Common myeloid progenitor, CD34-positive (primary cell): ENCODE measurements around the gene LMBR1L.

Source experiments
- CTCF ChIA-PET: fragments of 350-600 bp; sonication (Branson Sonifier 250); formaldehyde crosslinking; loops from one replicate; lab custom pipeline; 2021; ENCODE audit warnings: antibody characterized with exemption; lab: Charles Lee
- POLR2A ChIA-PET: fragments of 350-600 bp; sonication (Branson Sonifier 250); formaldehyde crosslinking; loops from one replicate; lab custom pipeline; 2021; ENCODE audit warnings: antibody characterized with exemption; lab: Charles Lee
- DNase-seq, 3 donors: peaks; one replicate each; pipeline versions ENCODE4 v3.0.0 to v3.0.0-alpha.2; 2013
- H3K27ac ChIP-seq, 2 experiments: 1 replicate in 1 of 2; 2 replicates in 1 of 2; pipeline ENCODE4 v1.7.0; 2013; ENCODE audit warnings: inconsistent platforms in 2 of 2, low read length in 2 of 2, mild to moderate bottlenecking in 2 of 2, low read depth in 1 of 2, moderate library complexity in 1 of 2; ENCODE audit not compliant: severe bottlenecking in 2 of 2, insufficient read depth in 1 of 2, poor library complexity in 1 of 2
- H3K27me3 ChIP-seq, 5 experiments: replicated peaks in 2 of 5; 1 replicate in 3 of 5; 2 replicates in 2 of 5; pipeline versions ENCODE4 v1.6.1 to v1.7.0; 2013; ENCODE audit warnings: low read length in 4 of 5, mild to moderate bottlenecking in 2 of 5, moderate library complexity in 2 of 5, inconsistent platforms in 1 of 5; ENCODE audit not compliant: insufficient read depth in 5 of 5, control insufficient read depth in 4 of 5
- H3K36me3 ChIP-seq, 4 experiments: 1 replicate in 2 of 4; 2 replicates in 2 of 4; pipeline versions ENCODE4 v1.6.1 to v1.7.0; 2013; ENCODE audit warnings: low read length in 3 of 4, control low read depth in 1 of 4, mild to moderate bottlenecking in 1 of 4; ENCODE audit not compliant: control insufficient read depth in 4 of 4, insufficient read depth in 4 of 4
- H3K4me1 ChIP-seq, 4 experiments: 1 replicate in 3 of 4; 2 replicates in 1 of 4; pipeline versions ENCODE4 v1.6.1 to v1.7.1; 2013; ENCODE audit warnings: low read length in 3 of 4, mild to moderate bottlenecking in 3 of 4, control low read depth in 1 of 4, inconsistent platforms in 1 of 4, moderate library complexity in 1 of 4; ENCODE audit not compliant: control insufficient read depth in 4 of 4, insufficient read depth in 4 of 4; ENCODE audit errors: control extremely low read depth in 1 of 4
- H3K4me3 ChIP-seq, 7 experiments: 1 replicate in 4 of 7; 2 replicates in 3 of 7; pipeline versions ENCODE4 v1.5.1 to v1.7.0; 2013; ENCODE audit warnings: mild to moderate bottlenecking in 7 of 7, low read length in 6 of 7, moderate library complexity in 6 of 7, inconsistent platforms in 2 of 7, low read depth in 2 of 7, control low read depth in 1 of 7; ENCODE audit not compliant: insufficient read depth in 4 of 7, control insufficient read depth in 1 of 7; ENCODE audit errors: extremely low read depth in 1 of 7
- H3K9me3 ChIP-seq, 5 experiments: 1 replicate in 4 of 5; 2 replicates in 1 of 5; pipeline versions ENCODE4 v1.6.1 to v1.7.1; 2013; ENCODE audit warnings: low read length in 4 of 5, mild to moderate bottlenecking in 2 of 5, inconsistent platforms in 1 of 5, low read depth in 1 of 5, moderate library complexity in 1 of 5; ENCODE audit not compliant: control insufficient read depth in 4 of 5, insufficient read depth in 2 of 5; ENCODE audit errors: control extremely low read depth in 1 of 5
- WGBS: methylation state at CpG from one replicate; pipeline ENCODE4 v1.1.5; 2013; ENCODE audit not compliant: insufficient coverage; 5-methylcytosine and 5-hydroxymethylcytosine counted together

The LMBR1L gene

GRCh38 chr12:49089821-49090773 lies 20.6 kb downstream of the LMBR1L start:
- under 1% methylated on average over 83 of the region's 88 CpGs for WGBS
- Histone ChIP-seq H3K36me3 (no peaks in the 10 kb centered on the region), H3K27ac (no peak overlapping the region)

GRCh38 chr12:49088932-49089330 lies 21.7 kb downstream of the LMBR1L start:
- H3K9me3 ChIP-seq, result peaks cover 0 to 3% (median 0%) of the 10 kb centered on the region in 5 experiments
- WGBS, result 49% methylated on average over 6 of the region's 6 CpGs
- POLR2A ChIA-PET, result interaction anchor here (0.8 to 1.6 kb wide), 2 partner anchors 42 to 144 kb away, joined by 3 to 7 read pairs; partner anchors contain the start of gene TUBA1B
- no peak overlapping the region for H3K4me3 ChIP-seq
- H3K36me3 ChIP-seq, result no peaks in the 10 kb centered on the region
- H3K4me1 ChIP-seq, result peaks cover 11 to 56% (median 49%) of the 10 kb centered on the region in 4 experiments
- no peak for DNase-seq
- CTCF ChIA-PET, result interaction anchor here (0.8 to 16.3 kb wide), 20 partner anchors 9 to 172 kb away, joined by 3 to 285 read pairs (median 6); partner anchors contain the start of genes DHH, LMBR1L, RHEBL1 and TUBA1B
- H3K27me3 ChIP-seq, result peaks cover 13 to 56% (median 28%) of the 10 kb centered on the region in 5 experiments
- no peak overlapping the region for H3K27ac ChIP-seq

More at GRCh38 chr12:49089821-49090773, 20.6 kb downstream of the LMBR1L start:
- no peaks in the 10 kb centered on the region for H3K9me3 ChIP-seq
- peaks cover 11 to 64% (median 58%) of the 10 kb centered on the region in 4 experiments for H3K4me1 ChIP-seq
- peak; percentile 71 to 84 (median 77) for DNase-seq
- H3K4me3 ChIP-seq, result peak overlapping the region in 6 of 7 experiments; percentile 31 to 65 (median 52)
- H3K27me3 ChIP-seq, result peaks cover 15 to 67% (median 32%) of the 10 kb centered on the region in 5 experiments
- CTCF ChIA-PET, result interaction anchor here (0.6 to 16.3 kb wide), 12 partner anchors 10 to 171 kb away, joined by 3 to 285 read pairs (median 8); partner anchors contain the start of genes DHH, LMBR1L, RHEBL1 and TUBA1B
- POLR2A ChIA-PET, result interaction anchor here (0.8 kb wide), 2 partner anchors 13 to 143 kb away, joined by 3 read pairs; no protein-coding TSS in a partner anchor

- Histone ChIP-seq H3K36me3 (no peaks in the 10 kb centered on the region), H3K27me3 (peaks cover 13 to 50% (median 23%) of the 10 kb centered on the region in 5 experiments), H3K4me3 (peak overlapping the region in 6 of 7 experiments; percentile 1 to 60 (median 35)), H3K27ac (no peak overlapping the region), H3K9me3 (peaks cover 0 to 3% (median 0%) of the 10 kb centered on the region in 5 experiments), H3K4me1 (peaks cover 11 to 51% (median 44%) of the 10 kb centered on the region in 4 experiments)
- ChIA-PET POLR2A (interaction anchor here (0.5 to 1.6 kb wide), 3 partner anchors 43 to 136 kb away, joined by 3 to 7 read pairs (median 5); partner anchors contain the start of genes TUBA1A and TUBA1B), CTCF (interaction anchor here (0.6 to 16.3 kb wide), 26 partner anchors 9 to 166 kb away, joined by 3 to 285 read pairs (median 6); partner anchors contain the start of genes DHH, LMBR1L, RHEBL1 and TUBA1B)
- DNase-seq, result peak; percentile 87 to 91 (median 90)
- under 1% methylated on average over 15 of the region's 18 CpGs for WGBS
Measured at GRCh38 chr12:49088150-49088931, 22.3 kb downstream of the LMBR1L start.

- Histone ChIP-seq H3K4me1 (peaks cover 11 to 35% (median 26%) of the 10 kb centered on the region in 4 experiments), H3K27ac (no peak overlapping the region), H3K4me3 (no peak overlapping the region), H3K36me3 (no peaks in the 10 kb centered on the region), H3K27me3 (peaks cover 8 to 27% (median 13%) of the 10 kb centered on the region in 5 experiments), H3K9me3 (peaks cover 0 to 3% (median 0%) of the 10 kb centered on the region in 5 experiments)
- CTCF ChIA-PET, result interaction anchor here (0.9 to 16.3 kb wide), 8 partner anchors 8 to 153 kb away, joined by 3 to 285 read pairs (median 5); partner anchors contain the start of genes DHH, LMBR1L, RHEBL1 and TUBA1B
- DNase-seq, result no peak
- WGBS, result 100% methylated on average over 2 of the region's 3 CpGs
- POLR2A ChIA-PET, result interaction anchor here (0.6 kb wide), 1 partner anchor 149 kb away, joined by 3 read pairs; no protein-coding TSS in a partner anchor
Measured at GRCh38 chr12:49086116-49086515, 24.5 kb downstream of the LMBR1L start.

GRCh38 chr12:49084438-49084837 lies 26.2 kb downstream of the LMBR1L start:
- DNase-seq, result no peak
- no peaks in the 10 kb centered on the region for H3K36me3 ChIP-seq
- H3K4me3 ChIP-seq, result no peak overlapping the region
- POLR2A ChIA-PET, result interaction anchor here (1.0 kb wide), 1 partner anchor 9 kb away, joined by 4 read pairs; no protein-coding TSS in a partner anchor
- peaks cover under 1 to 11% (median 8%) of the 10 kb centered on the region in 5 experiments for H3K27me3 ChIP-seq
- H3K4me1 ChIP-seq, result peaks cover 10 to 18% (median 13%) of the 10 kb centered on the region in 4 experiments
- H3K9me3 ChIP-seq, result peaks cover 0 to 3% (median 0%) of the 10 kb centered on the region in 5 experiments
- CTCF ChIA-PET, result interaction anchor here (1.0 to 16.3 kb wide), 4 partner anchors 16 to 83 kb away, joined by 3 to 285 read pairs (median 102); partner anchors contain the start of genes DHH, LMBR1L and RHEBL1
- WGBS, result 100% methylated on average over 3 of the region's 3 CpGs
- no peak overlapping the region for H3K27ac ChIP-seq

GRCh38 chr12:49079793-49080192 lies 30.9 kb downstream of the LMBR1L start:
- CTCF ChIA-PET, result interaction anchor here (1.2 to 16.3 kb wide), 5 partner anchors 9 to 49 kb away, joined by 3 to 285 read pairs (median 8); partner anchors contain the start of gene RHEBL1
- DNase-seq, result no peak
- POLR2A ChIA-PET, result no interaction called here
- no peak overlapping the region for H3K27ac ChIP-seq
- no peaks in the 10 kb centered on the region for H3K27me3 ChIP-seq
- no peaks in the 10 kb centered on the region for H3K4me1 ChIP-seq
- WGBS, result 100% methylated on average over 1 of the region's 1 CpG
- H3K9me3 ChIP-seq, result peaks cover 0 to 3% (median 0%) of the 10 kb centered on the region in 5 experiments
- H3K4me3 ChIP-seq, result no peak overlapping the region
- no peaks in the 10 kb centered on the region for H3K36me3 ChIP-seq
